ENCODE results near the gene SIGLEC6. TPM values are rescaled to one million over a fixed set of nuclear protein-coding genes. Genes with fewer than 3 reads are reported as not detected.

Gene SIGLEC6
- total RNA-seq, 1 donor from 2014 or later, result 6.6 TPM

- H3K9me3 ChIP-seq, result no peaks in the 10 kb centered on the region
- H3K36me3 ChIP-seq, result no peaks in the 10 kb centered on the region
- DNase-seq (ENCODE audit: low spot score in 2 of 2), result no peak
- TF ChIP-seq, protein P1, sequence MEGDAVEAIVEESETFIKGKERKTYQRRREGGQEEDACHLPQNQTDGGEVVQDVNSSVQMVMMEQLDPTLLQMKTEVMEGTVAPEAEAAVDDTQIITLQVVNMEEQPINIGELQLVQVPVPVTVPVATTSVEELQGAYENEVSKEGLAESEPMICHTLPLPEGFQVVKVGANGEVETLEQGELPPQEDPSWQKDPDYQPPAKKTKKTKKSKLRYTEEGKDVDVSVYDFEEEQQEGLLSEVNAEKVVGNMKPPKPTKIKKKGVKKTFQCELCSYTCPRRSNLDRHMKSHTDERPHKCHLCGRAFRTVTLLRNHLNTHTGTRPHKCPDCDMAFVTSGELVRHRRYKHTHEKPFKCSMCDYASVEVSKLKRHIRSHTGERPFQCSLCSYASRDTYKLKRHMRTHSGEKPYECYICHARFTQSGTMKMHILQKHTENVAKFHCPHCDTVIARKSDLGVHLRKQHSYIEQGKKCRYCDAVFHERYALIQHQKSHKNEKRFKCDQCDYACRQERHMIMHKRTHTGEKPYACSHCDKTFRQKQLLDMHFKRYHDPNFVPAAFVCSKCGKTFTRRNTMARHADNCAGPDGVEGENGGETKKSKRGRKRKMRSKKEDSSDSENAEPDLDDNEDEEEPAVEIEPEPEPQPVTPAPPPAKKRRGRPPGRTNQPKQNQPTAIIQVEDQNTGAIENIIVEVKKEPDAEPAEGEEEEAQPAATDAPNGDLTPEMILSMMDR (IDR thresholded peaks at IDR 0.05), result no peak
- intact Hi-C loops (cut with DNase I), result no loop called here
- no peak overlapping the region for H3K4me3 ChIP-seq
- H3K4me1 ChIP-seq, result no peaks in the 10 kb centered on the region
- H3K27me3 ChIP-seq, result no peaks in the 10 kb centered on the region
- H3K27ac ChIP-seq, result no peak overlapping the region
Observed at GRCh38 chr19:51548213-51548651, 16.8 kb upstream of the SIGLEC6 start.

DNA sequence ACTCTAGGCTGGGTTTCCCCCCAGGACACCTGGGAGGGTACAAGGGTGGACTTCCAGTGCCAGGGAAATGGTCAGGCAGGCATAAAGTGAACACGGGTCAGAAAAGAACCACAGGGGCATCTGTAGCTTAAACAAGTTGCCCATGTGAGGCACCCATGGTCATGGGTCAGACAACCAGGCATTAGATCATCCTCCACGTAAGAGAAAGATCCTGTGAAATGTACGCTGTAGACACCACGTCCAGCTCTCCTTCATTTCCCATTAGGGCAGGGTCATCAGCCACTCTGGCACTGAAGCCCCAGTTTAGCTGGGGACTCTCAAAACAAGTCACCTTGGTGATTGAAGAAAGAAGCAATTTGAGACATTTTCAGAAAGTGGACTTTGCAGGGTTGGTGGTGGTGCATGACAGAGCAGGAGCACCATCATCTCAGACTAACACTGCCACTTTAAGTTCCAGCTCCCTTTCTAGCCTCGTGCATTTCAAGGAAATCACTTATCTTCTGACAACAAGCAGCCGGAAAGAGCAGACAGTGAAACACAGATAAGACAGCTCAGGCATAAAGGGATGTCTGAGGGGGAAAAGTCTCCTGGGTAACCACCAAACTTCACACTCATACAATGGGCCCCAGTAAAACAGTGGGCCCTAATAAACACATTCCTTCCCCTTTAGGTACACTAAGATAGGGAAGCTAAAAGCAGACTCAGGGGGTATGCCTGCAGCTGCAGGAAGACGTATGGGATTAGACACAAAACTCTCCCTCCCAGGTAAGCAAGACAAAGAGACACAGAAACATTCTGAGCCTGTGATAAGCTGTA lies 16.1 kb upstream of the SIGLEC6 start:
- H3K27ac ChIP-seq, result no peak overlapping the region
- intact Hi-C loops (cut with DNase I), result no loop called here
- TF ChIP-seq, protein P1 (IDR thresholded peaks at IDR 0.05), result no peak
- no peaks in the 10 kb centered on the region for H3K36me3 ChIP-seq
- H3K27me3 ChIP-seq, result no peaks in the 10 kb centered on the region
- H3K9me3 ChIP-seq, result no peaks in the 10 kb centered on the region
- H3K4me1 ChIP-seq, result no peaks in the 10 kb centered on the region
- no peak for DNase-seq (ENCODE audit: low spot score in 2 of 2)
- H3K4me3 ChIP-seq, result no peak overlapping the region

GRCh38 chr19:51546650-51547396 lies 15.4 kb upstream of the SIGLEC6 start:
- intact Hi-C loops (cut with DNase I), result no loop called here
- TF ChIP-seq, protein P1 (IDR thresholded peaks at IDR 0.05), result no peak
- no peak for DNase-seq (ENCODE audit: low spot score in 2 of 2)
- Histone ChIP-seq H3K27me3 (no peaks in the 10 kb centered on the region), H3K4me1 (no peaks in the 10 kb centered on the region), H3K36me3 (no peaks in the 10 kb centered on the region), H3K4me3 (no peak overlapping the region), H3K27ac (no peak overlapping the region), H3K9me3 (no peaks in the 10 kb centered on the region)

GRCh38 chr19:51546107-51546649 lies 14.7 kb upstream of the SIGLEC6 start:
- DNase-seq (ENCODE audit: low spot score in 2 of 2), result no peak
- Histone ChIP-seq H3K27me3 (no peaks in the 10 kb centered on the region), H3K4me1 (no peaks in the 10 kb centered on the region), H3K36me3 (no peaks in the 10 kb centered on the region), H3K4me3 (no peak overlapping the region), H3K27ac (no peak overlapping the region), H3K9me3 (no peaks in the 10 kb centered on the region)
- intact Hi-C loops (cut with DNase I), result no loop called here
- TF ChIP-seq, protein P1 (IDR thresholded peaks at IDR 0.05), result no peak

- no peaks in the 10 kb centered on the region for H3K27me3 ChIP-seq
- no peak overlapping the region for H3K27ac ChIP-seq
- H3K9me3 ChIP-seq, result no peaks in the 10 kb centered on the region
- no peaks in the 10 kb centered on the region for H3K4me1 ChIP-seq
- no peaks in the 10 kb centered on the region for H3K36me3 ChIP-seq
- TF ChIP-seq, protein P1 (IDR thresholded peaks at IDR 0.05), result no peak
- no peak overlapping the region for H3K4me3 ChIP-seq
- intact Hi-C loops (cut with DNase I), result no loop called here
- DNase-seq (ENCODE audit: low spot score in 2 of 2), result no peak
Observed at GRCh38 chr19:51544038-51544437, 12.6 kb upstream of the SIGLEC6 start.

Measured in ascending aorta (tissue), 2 donors.